ENCODE results near the gene MACROD2.

- no peak for TF ChIP-seq CTCF (IDR thresholded peaks at IDR 0.05)
- no peak for TF ChIP-seq POLR2A (IDR thresholded peaks at IDR 0.05)
Measured at GRCh38 chr20:15949391-15949790, 1954.1 kb downstream of the MACROD2 start.
